RWPE1 (cell line): ENCODE measurements around the gene GNB1.

Experiments
- CTCF ChIA-PET: fragments of 350-600 bp; sonication (Branson Sonifier 250); formaldehyde crosslinking; extraction: SDS; loops from one replicate; lab custom pipeline; 2021; lab: Yijun Ruan, JAX
- POLR2A ChIA-PET: fragments of 400-600 bp; formaldehyde crosslinking; extraction: SDS; loops from one replicate; lab custom pipeline; 2020; ENCODE audit warnings: antibody characterized with exemption; ENCODE audit not compliant: low non-redundant PET; lab: Yijun Ruan, JAX
- DNase-seq: peaks from one replicate; pipeline ENCODE4 v3.0.0; 2012; ENCODE audit warnings: low spot score
- H3K27ac ChIP-seq: fragments of 450-650 bp; 2 replicates; pipeline ENCODE4 v1.5.1; 2017
- TF ChIP-seq, protein P1 (sequence below): fragments of 450-650 bp; conservative IDR thresholded peaks from 2 replicates; pipeline ENCODE4 v1.5.1; 2017; ENCODE audit warnings: low read depth, mild to moderate bottlenecking

Gene GNB1

DNA sequence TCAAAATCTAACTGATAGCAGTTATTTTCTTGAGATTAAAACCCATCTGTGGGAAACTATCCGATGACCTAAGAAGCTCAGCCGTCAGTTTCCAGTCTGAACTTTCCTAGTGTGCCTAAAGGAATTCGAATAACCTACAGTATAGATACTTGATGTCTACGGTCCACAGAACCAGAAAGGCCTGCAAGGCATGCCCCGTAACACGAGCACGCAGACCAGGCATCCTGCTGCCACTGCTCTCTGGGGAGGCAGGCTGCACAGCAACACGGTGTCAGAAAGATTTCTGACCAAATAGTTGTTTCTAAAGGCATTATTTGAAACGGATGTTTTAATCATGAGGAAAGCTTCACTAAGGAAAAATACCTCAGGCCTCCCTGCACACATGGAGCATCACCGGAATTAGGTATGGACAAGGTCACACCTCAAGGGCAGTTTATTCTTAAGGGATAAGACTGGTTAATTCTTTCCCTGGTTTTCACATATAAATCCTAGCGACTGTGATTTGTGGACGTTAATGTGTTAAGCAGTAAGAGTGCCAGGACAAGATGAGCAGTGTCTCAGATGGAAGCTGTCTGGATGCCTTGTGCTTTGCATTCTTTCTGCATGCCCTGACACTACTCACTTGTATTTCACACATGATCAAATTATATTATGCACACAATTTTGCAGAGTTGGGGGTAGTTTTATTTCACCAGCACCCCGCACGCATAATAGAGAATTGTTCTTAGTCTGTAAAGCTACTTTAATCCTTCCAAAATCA lies 63.6 kb downstream of the GNB1 start:
- peak overlapping the region; percentile 43; the same call in 1 of the 2 replicates for H3K27ac ChIP-seq
- no peak for DNase-seq
- ChIA-PET CTCF (no interaction called here), POLR2A (no interaction called here)
- TF ChIP-seq, protein P1, sequence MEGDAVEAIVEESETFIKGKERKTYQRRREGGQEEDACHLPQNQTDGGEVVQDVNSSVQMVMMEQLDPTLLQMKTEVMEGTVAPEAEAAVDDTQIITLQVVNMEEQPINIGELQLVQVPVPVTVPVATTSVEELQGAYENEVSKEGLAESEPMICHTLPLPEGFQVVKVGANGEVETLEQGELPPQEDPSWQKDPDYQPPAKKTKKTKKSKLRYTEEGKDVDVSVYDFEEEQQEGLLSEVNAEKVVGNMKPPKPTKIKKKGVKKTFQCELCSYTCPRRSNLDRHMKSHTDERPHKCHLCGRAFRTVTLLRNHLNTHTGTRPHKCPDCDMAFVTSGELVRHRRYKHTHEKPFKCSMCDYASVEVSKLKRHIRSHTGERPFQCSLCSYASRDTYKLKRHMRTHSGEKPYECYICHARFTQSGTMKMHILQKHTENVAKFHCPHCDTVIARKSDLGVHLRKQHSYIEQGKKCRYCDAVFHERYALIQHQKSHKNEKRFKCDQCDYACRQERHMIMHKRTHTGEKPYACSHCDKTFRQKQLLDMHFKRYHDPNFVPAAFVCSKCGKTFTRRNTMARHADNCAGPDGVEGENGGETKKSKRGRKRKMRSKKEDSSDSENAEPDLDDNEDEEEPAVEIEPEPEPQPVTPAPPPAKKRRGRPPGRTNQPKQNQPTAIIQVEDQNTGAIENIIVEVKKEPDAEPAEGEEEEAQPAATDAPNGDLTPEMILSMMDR: no peak

DNA sequence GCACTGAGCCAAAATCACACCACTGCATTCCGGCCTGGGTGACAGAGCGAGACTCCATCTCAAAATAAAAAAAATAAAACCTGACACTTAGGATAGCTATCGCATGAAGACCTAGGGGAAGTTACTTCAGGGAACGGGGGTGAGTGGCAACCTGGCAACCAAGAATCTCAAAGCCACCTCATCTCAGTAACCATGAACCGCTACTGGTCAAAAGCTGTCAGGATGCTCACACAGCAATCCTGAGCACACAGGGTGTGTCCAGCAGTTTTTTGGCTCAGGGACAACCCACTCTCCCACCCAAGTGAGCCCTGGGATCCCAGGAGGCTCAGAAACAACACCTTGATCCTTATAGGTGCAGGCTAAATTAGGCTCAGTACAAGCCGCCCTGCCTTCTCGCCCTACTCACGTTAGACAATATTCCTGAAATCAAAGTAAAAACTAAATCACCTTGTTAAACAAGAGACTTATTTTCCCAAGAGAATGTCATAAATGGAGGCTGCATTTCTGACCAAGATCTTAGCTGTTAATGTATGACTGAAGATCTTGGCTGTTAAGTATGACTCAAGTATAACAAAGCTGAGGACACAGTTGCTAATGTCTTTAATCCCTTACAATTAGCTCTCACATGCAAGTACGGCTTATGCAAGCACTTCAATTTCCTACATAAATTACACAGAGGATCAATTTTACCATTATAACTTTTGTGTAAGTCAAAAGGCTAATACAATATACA lies 64.4 kb downstream of the GNB1 start:
- CTCF ChIA-PET: interaction anchor here (0.7 kb wide), 1 partner anchor 39 kb away, joined by 4 read pairs; no protein-coding TSS in a partner anchor
- POLR2A ChIA-PET: no interaction called here
- TF ChIP-seq, protein P1: no peak
- no peak for DNase-seq
- H3K27ac ChIP-seq: peak overlapping the region; percentile 41

DNA sequence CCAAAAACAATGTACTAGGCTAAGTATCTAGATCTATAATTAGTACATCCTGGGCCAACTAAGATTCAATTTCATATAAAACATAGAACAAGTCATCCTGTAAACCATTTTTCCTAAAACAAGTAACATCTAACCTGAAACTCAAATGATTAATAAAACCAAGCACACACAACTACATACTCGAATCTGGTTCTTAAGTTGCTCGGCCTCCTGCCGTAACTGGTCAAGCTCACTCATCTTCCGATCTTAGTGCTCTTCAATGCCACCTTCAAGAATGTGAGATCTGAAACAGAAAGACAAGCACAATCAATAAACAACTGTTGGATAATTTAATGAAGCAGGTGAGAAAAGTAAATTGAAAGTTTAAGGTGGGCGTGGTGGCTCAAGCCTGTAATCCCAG lies 65.7 kb downstream of the GNB1 start:
- POLR2A ChIA-PET: no interaction called here
- DNase-seq: no peak
- H3K27ac ChIP-seq: no peak overlapping the region
- CTCF ChIA-PET: no interaction called here
- TF ChIP-seq, protein P1: no peak

DNA sequence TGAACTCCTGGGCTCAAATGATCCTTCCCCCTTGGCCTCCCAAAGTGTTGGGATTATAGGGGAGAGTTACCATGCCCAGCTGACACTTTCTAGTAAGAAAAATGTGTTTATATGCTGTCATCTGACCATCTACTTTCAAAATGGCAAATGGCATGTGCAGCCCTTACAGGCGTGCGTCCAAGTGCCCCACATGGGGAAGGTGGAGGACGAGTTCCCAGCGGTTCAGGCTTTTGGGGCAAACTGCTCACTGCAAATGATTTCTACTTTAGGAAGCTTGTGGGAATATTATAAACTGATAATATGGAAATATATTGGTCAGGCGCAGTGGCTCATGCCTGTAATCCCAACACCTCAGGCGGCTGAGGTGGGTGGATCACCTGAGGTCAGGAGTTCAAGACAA lies 71.1 kb downstream of the GNB1 start:
- H3K27ac ChIP-seq: no peak overlapping the region
- TF ChIP-seq, protein P1: no peak
- no peak for DNase-seq
- ChIA-PET POLR2A (no interaction called here), CTCF (no interaction called here)

DNA sequence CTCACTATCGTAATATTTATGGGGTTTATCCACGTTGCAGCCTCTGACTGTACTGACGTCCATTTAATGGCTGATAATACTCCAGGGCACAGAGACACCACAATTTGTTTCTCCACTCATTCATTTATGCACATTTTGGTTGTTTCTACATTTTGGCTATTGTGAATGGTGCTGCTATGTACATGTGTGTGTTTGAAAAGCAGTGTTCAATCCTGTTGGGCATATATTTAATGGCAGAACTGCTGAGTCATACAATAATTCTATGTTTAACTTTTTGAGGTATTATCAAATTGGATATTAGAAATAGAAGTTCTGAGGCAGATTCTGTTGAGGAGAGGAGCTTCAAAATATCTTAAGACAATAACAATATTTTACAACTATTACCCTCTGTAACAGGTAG lies 73.7 kb downstream of the GNB1 start:
- peak overlapping the region; percentile 39; the same call in 1 of the 2 replicates for H3K27ac ChIP-seq
- DNase-seq: no peak
- TF ChIP-seq, protein P1: no peak
- POLR2A ChIA-PET: no interaction called here
- CTCF ChIA-PET: no interaction called here

DNA sequence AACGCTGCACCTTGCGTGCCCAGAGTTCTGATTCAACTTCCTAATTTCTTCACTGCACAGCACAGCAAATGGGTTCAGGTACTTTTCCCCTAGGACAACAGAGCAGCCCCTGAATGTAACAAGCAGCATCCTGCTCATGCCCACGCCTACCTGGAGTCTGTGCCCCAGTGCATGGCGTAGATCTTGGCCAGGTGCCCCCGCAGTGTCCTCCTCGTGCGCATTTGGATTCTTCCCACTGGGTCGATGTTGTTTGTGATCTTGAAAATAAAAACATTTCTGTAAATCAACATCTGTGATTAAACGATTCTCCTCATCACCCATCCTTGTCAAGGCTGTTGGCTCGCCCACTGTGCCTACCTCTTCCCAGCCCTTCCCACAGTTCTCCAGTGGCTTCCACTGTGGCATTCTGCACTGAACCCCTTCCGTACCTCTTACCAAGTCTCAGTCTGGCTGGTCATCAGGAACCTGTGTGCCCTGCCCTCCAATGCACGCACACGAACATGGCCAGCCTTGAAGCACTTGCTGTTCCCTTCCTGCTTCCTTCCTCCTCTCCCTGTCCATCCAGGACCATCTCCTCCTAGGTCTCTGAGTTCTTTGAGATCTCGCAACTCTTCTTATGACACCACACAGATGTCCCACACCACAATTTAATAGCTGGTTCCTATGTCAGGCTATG lies 75.1 kb downstream of the GNB1 start:
- ChIA-PET CTCF (no interaction called here), POLR2A (no interaction called here)
- DNase-seq: no peak
- no peak overlapping the region for H3K27ac ChIP-seq
- TF ChIP-seq, protein P1: no peak
